ENCODE measurements around the gene ALS2.

Gene ALS2

GRCh38 chr2:201730651-201731285 is 50.0 kb downstream of the ALS2 start:
- CTCF ChIA-PET: no interaction called here
- TF ChIP-seq CTCF (IDR thresholded peaks at IDR 0.05; ENCODE audit: insufficient read depth, low read length, missing control alignments): no peak
- POLR2A ChIA-PET: no interaction called here
- no peak for DNase-seq (ENCODE audit: low read depth, low spot score)
- no peak overlapping the region for H3K4me3 ChIP-seq (ENCODE audit: low read depth, low read length)

- H3K4me3 ChIP-seq (ENCODE audit: low read depth, low read length): no peak overlapping the region
- CTCF ChIA-PET: no interaction called here
- DNase-seq (ENCODE audit: low read depth, low spot score): no peak
- TF ChIP-seq CTCF (IDR thresholded peaks at IDR 0.05; ENCODE audit: insufficient read depth, low read length, missing control alignments): no peak
- POLR2A ChIA-PET: interaction anchor here (0.6 kb wide), 1 partner anchor 19 kb away, joined by 3 read pairs; no protein-coding TSS in a partner anchor
Observed at GRCh38 chr2:201715459-201715858, 65.3 kb downstream of the ALS2 start.

GRCh38 chr2:201712726-201713125 is 68.0 kb downstream of the ALS2 start:
- no peak for DNase-seq (ENCODE audit: low read depth, low spot score)
- no peak overlapping the region for H3K4me3 ChIP-seq (ENCODE audit: low read depth, low read length)
- CTCF ChIA-PET: interaction anchor here (0.5 kb wide), 1 partner anchor 151 kb away, joined by 3 read pairs; no protein-coding TSS in a partner anchor
- TF ChIP-seq CTCF (IDR thresholded peaks at IDR 0.05; ENCODE audit: insufficient read depth, low read length, missing control alignments): no peak
- POLR2A ChIA-PET: no interaction called here

- DNase-seq (ENCODE audit: low read depth, low spot score): no peak
- no peak overlapping the region for H3K4me3 ChIP-seq (ENCODE audit: low read depth, low read length)
- POLR2A ChIA-PET: no interaction called here
- TF ChIP-seq CTCF (IDR thresholded peaks at IDR 0.05; ENCODE audit: insufficient read depth, low read length, missing control alignments): no peak
- CTCF ChIA-PET: interaction anchor here (1.1 to 2.6 kb wide), 6 partner anchors 8 to 478 kb away, joined by 3 to 10 read pairs (median 4); partner anchors contain the start of gene TMEM237
Observed at GRCh38 chr2:201709747-201710146, 71.0 kb downstream of the ALS2 start.

- ChIA-PET CTCF (interaction anchor here (1.1 to 2.6 kb wide), 7 partner anchors 9 to 477 kb away, joined by 3 to 10 read pairs (median 5); partner anchors contain the start of gene TMEM237), POLR2A (no interaction called here)
- no peak overlapping the region for H3K4me3 ChIP-seq (ENCODE audit: low read depth, low read length)
- no peak for TF ChIP-seq CTCF (IDR thresholded peaks at IDR 0.05; ENCODE audit: insufficient read depth, low read length, missing control alignments)
- no peak for DNase-seq (ENCODE audit: low read depth, low spot score)
Observed at GRCh38 chr2:201709049-201709448, 71.7 kb downstream of the ALS2 start.

- TF ChIP-seq CTCF (IDR thresholded peaks at IDR 0.05; ENCODE audit: insufficient read depth, low read length, missing control alignments): peak; percentile 20
- DNase-seq (ENCODE audit: low read depth, low spot score): no peak
- CTCF ChIA-PET: interaction anchor here (1.0 to 1.7 kb wide), 7 partner anchors 9 to 471 kb away, joined by 3 to 7 read pairs (median 6); partner anchors contain the start of gene MPP4
Observed at GRCh38 chr2:201707753-201708152, 73.0 kb downstream of the ALS2 start.

More at GRCh38 chr2:201707753-201708152, 73.0 kb downstream of the ALS2 start:
- POLR2A ChIA-PET: interaction anchor here (0.9 to 1.1 kb wide), 2 partner anchors 11 to 257 kb away, joined by 3 to 5 read pairs; partner anchors contain the start of genes STRADB and TRAK2
- no peak overlapping the region for H3K4me3 ChIP-seq (ENCODE audit: low read depth, low read length)
